Measurements from ENCODE around the gene MAGEB17.

DNA sequence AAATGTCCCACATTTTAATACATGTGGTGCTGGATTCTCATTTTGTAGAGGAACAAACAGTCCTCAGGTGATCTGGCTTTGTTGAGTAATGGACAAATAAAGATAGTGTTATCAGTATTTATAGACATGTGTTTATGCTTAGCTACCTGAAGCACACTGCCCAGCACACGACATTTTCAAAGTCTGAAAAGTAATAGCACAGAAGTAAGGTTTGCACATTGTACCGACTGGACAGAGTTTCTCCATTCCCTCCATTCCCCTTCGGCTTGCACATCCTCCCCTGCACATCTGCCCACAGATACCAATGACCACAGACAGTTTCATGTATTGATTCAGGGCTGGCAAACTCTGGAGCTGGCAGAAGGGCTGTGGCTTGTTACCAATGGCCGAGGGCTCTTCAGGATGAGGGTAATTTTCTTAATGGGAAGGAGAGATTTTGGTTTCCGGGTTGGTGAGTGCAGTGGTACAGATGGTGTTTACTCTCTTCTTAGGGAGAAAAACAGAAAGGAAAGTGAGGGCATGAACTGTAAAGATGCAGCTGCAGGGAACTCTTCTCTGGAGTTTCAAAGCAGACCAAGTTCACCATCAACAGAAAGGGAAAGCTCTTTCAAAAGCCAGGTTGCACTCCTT is 41.6 kb upstream of the MAGEB17 start:
- TF ChIP-seq, protein P1, sequence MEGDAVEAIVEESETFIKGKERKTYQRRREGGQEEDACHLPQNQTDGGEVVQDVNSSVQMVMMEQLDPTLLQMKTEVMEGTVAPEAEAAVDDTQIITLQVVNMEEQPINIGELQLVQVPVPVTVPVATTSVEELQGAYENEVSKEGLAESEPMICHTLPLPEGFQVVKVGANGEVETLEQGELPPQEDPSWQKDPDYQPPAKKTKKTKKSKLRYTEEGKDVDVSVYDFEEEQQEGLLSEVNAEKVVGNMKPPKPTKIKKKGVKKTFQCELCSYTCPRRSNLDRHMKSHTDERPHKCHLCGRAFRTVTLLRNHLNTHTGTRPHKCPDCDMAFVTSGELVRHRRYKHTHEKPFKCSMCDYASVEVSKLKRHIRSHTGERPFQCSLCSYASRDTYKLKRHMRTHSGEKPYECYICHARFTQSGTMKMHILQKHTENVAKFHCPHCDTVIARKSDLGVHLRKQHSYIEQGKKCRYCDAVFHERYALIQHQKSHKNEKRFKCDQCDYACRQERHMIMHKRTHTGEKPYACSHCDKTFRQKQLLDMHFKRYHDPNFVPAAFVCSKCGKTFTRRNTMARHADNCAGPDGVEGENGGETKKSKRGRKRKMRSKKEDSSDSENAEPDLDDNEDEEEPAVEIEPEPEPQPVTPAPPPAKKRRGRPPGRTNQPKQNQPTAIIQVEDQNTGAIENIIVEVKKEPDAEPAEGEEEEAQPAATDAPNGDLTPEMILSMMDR (IDR thresholded peaks at IDR 0.05), result no peak
- TF ChIP-seq POLR2A (IDR thresholded peaks at IDR 0.05), result no peak

All from testis (tissue), 2 donors.